CD4-positive, alpha-beta T cell treated with Interleukin-4 for 4 hours (primary cell): Measurements from ENCODE around the gene PPP5C.
"Not testable (repeated sequence)": the region's sequence is repeated elsewhere in the genome, so short reads cannot be mapped to it uniquely, and the experiment has no call there.

Experiments
- DNase-seq: peaks from one replicate; pipeline ENCODE4 v3.0.0-alpha.2; 2020

PPP5C gene

GRCh38 chr19:46366620-46367292 is 19.9 kb downstream of the PPP5C start:
- no peak for DNase-seq

- DNase-seq, result no peak
These were observed 20.5 kb downstream of the PPP5C start for GRCh38 chr19:46367426-46367825.

GRCh38 chr19:46368116-46368515 is 21.2 kb downstream of the PPP5C start:
- no peak for DNase-seq

GRCh38 chr19:46369817-46370216 is 22.9 kb downstream of the PPP5C start:
- DNase-seq, result no peak

GRCh38 chr19:46371371-46371901 is 24.5 kb downstream of the PPP5C start:
- no peak for DNase-seq

GRCh38 chr19:46372901-46373490 is 26.1 kb downstream of the PPP5C start:
- no peak for DNase-seq

- DNase-seq, result no peak
These were observed 26.8 kb downstream of the PPP5C start for GRCh38 chr19:46373491-46374359.

GRCh38 chr19:46374536-46375475 is 27.9 kb downstream of the PPP5C start:
- no peak for DNase-seq

- not testable (repeated sequence) for DNase-seq
These were observed 28.7 kb downstream of the PPP5C start for GRCh38 chr19:46375476-46376067.

- no peak for DNase-seq
These were observed 29.6 kb downstream of the PPP5C start for GRCh38 chr19:46376241-46377153.

- no peak for DNase-seq
These were observed 31.4 kb downstream of the PPP5C start for GRCh38 chr19:46378268-46378667.

- DNase-seq, result no peak
These were observed 33.8 kb downstream of the PPP5C start for GRCh38 chr19:46380690-46381089.

- no peak for DNase-seq
These were observed 34.5 kb downstream of the PPP5C start for GRCh38 chr19:46381346-46381745.

GRCh38 chr19:46381756-46382345 is 35.0 kb downstream of the PPP5C start:
- DNase-seq, result no peak

GRCh38 chr19:46383171-46383815 is 36.4 kb downstream of the PPP5C start:
- no peak for DNase-seq

GRCh38 chr19:46383846-46384245 is 37.0 kb downstream of the PPP5C start:
- DNase-seq, result no peak

- no peak for DNase-seq
These were observed 37.5 kb downstream of the PPP5C start for GRCh38 chr19:46384396-46384795.

GRCh38 chr19:46385636-46386035 is 38.7 kb downstream of the PPP5C start:
- no peak for DNase-seq

GRCh38 chr19:46386151-46386550 is 39.3 kb downstream of the PPP5C start:
- DNase-seq, result no peak
